ENCODE data around the gene TMEM97.

DNA sequence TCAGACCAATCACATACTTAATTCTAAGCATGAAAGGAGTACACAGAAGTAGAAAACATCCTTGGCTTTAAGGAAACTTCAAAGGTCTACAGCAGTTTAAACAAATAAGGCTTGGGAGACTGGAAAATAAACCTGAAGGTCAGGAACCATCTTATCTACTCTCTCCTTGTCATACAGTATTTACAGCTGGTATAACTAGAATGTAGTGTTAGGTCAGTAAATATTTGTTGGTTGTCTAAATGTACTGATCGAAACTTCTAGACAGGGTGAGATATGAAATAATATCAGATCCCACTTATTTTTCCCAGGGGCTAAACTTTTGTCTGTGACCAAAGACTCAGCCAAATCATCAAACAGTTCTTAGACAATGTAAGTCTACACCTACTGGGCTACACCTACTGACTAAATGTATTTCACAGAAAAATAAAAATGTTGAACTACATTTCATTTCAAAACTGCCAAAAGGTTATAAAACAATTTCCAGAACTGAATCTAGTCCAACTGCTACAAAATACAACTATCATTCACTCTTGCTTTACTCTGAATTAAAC is 27.1 kb upstream of the TMEM97 start:
- TF ChIP-seq CTCF (IDR thresholded peaks at IDR 0.05) (no peak), POLR2A (IDR thresholded peaks at IDR 0.05) (no peak)
